IgD-negative memory B cell (primary cell): ENCODE measurements around the gene BRI3. TPM values are rescaled to one million over a fixed set of nuclear protein-coding genes. Genes with fewer than 3 reads are reported as not detected.
"Not testable (repeated sequence)": the region's sequence is repeated elsewhere in the genome, so short reads cannot be mapped to it uniquely, and the experiment has no call there.

ENCODE experiments used
- H3K27ac Mint-ChIP-seq, 3 donors: one replicate each; pipeline ENCODE4 v1.8.0; 2020 to 2022; ENCODE audit warnings: mild to moderate bottlenecking in 3 of 3, mixed read lengths in 3 of 3, moderate library complexity in 1 of 3
- H3K27me3 Mint-ChIP-seq: one replicate; pipeline ENCODE4 v1.8.0; 2021; ENCODE audit warnings: mixed read lengths
- H3K36me3 Mint-ChIP-seq: one replicate; pipeline ENCODE4 v1.8.0; 2020; ENCODE audit warnings: mild to moderate bottlenecking, mixed read lengths
- H3K4me1 Mint-ChIP-seq, 3 donors: one replicate each; pipeline ENCODE4 v1.8.0; 2020 to 2022; ENCODE audit warnings: mixed read lengths in 3 of 3, mild to moderate bottlenecking in 1 of 3
- H3K4me3 Mint-ChIP-seq, 4 donors: one replicate each; pipeline ENCODE4 v1.8.0; 2020 to 2022; ENCODE audit warnings: mild to moderate bottlenecking in 4 of 4, mixed read lengths in 4 of 4, moderate library complexity in 3 of 4
- H3K9me3 Mint-ChIP-seq, 3 donors: one replicate each; pipeline ENCODE4 v1.8.0; 2020 to 2021; ENCODE audit warnings: mixed read lengths in 3 of 3, mild to moderate bottlenecking in 1 of 3
- polyA plus RNA-seq: library from polyadenylated mRNA; unstranded; fragments of 300-500 nt; fragmentation: Illumina TruSeq; gene quantifications from one replicate; pipeline ENCODE4 v1.2.3, GENCODE V29; 2021

The BRI3 gene
- polyA plus RNA-seq, 1 donor from 2014 or later: 16.6 TPM

GRCh38 chr7:98303906-98304305, 22.4 kb downstream of the BRI3 start:
- H3K27ac Mint-ChIP-seq: no peak overlapping the region

DNA sequence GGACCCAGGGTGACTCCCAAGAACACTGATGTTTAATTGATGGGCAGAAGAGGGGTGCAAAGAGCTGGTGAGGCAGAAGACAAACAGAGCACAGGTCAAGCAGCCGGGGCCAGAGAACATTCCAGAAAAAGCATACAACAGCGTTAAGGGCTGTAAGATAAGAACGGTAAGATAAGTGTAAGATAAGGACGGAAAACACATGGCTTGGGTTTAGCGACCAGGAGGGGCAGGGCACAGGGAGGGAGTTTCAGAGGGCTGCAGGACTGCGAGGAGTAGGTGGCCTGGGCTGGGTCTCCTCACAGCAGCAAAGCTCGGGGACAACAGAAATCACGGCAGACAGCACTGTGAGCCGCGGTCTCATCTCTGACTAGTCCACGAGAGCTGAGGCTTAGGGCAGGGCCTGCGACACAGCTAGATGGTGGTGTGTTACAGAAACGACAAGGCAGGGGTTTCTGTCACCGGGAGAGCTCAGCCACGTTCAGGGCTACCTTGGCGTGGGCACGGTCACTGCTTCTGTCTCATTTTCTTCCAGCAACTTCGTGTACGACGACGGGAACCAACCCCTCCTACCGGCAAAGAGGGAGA, 24.6 kb downstream of the BRI3 start:
- Mint-ChIP-seq H3K9me3 (no peaks in the 10 kb centered on the region), H3K36me3 (peaks cover 9% of the 10 kb centered on the region), H3K4me3 (no peak overlapping the region), H3K27me3 (peaks cover under 1% of the 10 kb centered on the region), H3K4me1 (peaks cover 0 to 1% (median 0%) of the 10 kb centered on the region in 3 donors), H3K27ac (no peak overlapping the region)

More at GRCh38 chr7:98303906-98304305, 22.4 kb downstream of the BRI3 start:
- H3K4me3 Mint-ChIP-seq: no peak overlapping the region
- peaks cover 11% of the 10 kb centered on the region for H3K36me3 Mint-ChIP-seq
- no peaks in the 10 kb centered on the region for H3K9me3 Mint-ChIP-seq
- H3K4me1 Mint-ChIP-seq: peaks cover 0 to 1% (median 0%) of the 10 kb centered on the region in 3 donors
- H3K27me3 Mint-ChIP-seq: no peaks in the 10 kb centered on the region

DNA sequence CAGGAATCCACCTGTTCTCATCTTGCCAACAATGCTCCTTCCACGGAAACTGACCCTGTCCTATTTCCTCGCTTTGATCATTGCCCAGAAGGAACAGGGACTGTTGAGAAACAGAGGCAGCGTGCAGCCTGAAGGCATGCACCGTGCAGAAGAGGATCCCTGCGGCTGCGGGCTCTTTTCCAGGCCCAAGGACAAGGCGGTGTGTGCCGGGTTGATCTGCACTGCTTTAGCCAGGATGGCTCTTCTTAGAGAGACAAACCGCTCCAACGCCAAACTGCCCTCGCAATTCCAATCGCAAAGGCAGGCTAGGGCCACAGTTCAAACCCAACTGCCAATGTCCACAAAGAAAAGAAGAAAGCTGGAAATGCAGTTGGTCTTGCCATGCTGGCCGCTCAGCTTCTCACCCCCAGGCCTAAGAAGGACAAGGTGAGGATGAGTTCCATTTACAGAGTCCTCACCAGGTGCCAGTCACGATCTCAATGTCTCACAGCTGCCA, 26.5 kb downstream of the BRI3 start:
- Mint-ChIP-seq H3K36me3 (peaks cover 9% of the 10 kb centered on the region), H3K27me3 (peaks cover 12% of the 10 kb centered on the region), H3K4me3 (no peak overlapping the region), H3K27ac (no peak overlapping the region), H3K9me3 (no peaks in the 10 kb centered on the region), H3K4me1 (peaks cover 0 to 1% (median 0%) of the 10 kb centered on the region in 3 donors)

DNA sequence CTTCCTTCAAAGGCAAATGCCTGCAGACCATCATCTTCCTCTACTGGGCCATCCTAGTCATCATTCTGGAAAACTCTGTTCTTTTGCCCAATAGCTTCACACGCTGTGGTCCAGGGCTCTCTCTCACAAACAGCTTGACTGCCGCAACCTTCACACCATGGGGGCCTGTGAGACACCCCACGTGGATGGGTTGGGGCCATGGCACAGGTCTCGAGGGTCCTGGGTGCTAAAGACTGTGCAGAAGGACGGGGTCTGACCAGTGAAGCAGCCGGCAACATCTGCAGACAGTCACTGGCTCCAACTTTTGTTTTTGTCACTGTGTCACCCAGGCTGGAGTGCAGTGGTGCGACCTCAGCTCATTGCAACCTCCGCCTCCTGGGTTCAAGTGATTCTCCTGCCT, 28.1 kb downstream of the BRI3 start:
- Mint-ChIP-seq H3K4me1 (peaks cover 4 to 5% (median 5%) of the 10 kb centered on the region in 3 donors), H3K27ac (no peak overlapping the region), H3K4me3 (no peak overlapping the region), H3K9me3 (no peaks in the 10 kb centered on the region), H3K27me3 (peaks cover 12% of the 10 kb centered on the region), H3K36me3 (peaks cover 5% of the 10 kb centered on the region)

DNA sequence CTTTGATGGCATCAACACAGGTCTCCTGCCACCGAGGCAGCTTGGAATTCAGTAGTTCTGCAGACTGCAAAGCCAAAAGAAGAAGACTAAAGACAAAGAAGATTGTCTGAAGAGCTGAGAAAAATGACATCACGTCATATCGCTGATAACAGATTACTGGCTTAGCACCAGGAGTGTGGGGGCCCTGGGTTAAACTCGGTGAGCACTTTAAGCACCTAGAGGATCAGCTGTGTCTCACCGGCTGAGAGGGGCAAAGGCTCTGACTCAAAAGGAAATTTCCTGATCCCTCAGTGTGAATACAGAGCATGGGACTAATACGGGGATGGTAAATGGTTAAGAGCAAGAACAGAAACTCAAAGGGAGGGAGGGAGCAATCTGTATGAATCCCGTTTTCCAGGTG, 30.7 kb downstream of the BRI3 start:
- H3K9me3 Mint-ChIP-seq: no peaks in the 10 kb centered on the region
- H3K36me3 Mint-ChIP-seq: no peaks in the 10 kb centered on the region
- H3K4me3 Mint-ChIP-seq: no peak overlapping the region
- H3K27ac Mint-ChIP-seq: peak overlapping the region in 1 of 3 donors; percentile 72
- peaks cover 21% of the 10 kb centered on the region for H3K27me3 Mint-ChIP-seq
- H3K4me1 Mint-ChIP-seq: peaks cover 10 to 13% (median 12%) of the 10 kb centered on the region in 3 donors

GRCh38 chr7:98314469-98314868, 33.0 kb downstream of the BRI3 start:
- Mint-ChIP-seq H3K4me3 (peak overlapping the region in 3 of 4 donors; percentile 22 to 86 (median 64)), H3K9me3 (peaks cover 0 to 2% (median 0%) of the 10 kb centered on the region in 3 donors), H3K4me1 (peaks cover 10 to 13% (median 12%) of the 10 kb centered on the region in 3 donors), H3K36me3 (no peaks in the 10 kb centered on the region), H3K27me3 (peaks cover 28% of the 10 kb centered on the region), H3K27ac (peak overlapping the region; percentile 75 to 97 (median 83))

GRCh38 chr7:98315318-98315993, 34.0 kb downstream of the BRI3 start:
- peak overlapping the region; percentile 75 to 97 (median 83) for H3K27ac Mint-ChIP-seq
- peaks cover 10 to 13% (median 12%) of the 10 kb centered on the region in 3 donors for H3K4me1 Mint-ChIP-seq
- peak overlapping the region in 2 of 4 donors; percentile 75 to 83 for H3K4me3 Mint-ChIP-seq

DNA sequence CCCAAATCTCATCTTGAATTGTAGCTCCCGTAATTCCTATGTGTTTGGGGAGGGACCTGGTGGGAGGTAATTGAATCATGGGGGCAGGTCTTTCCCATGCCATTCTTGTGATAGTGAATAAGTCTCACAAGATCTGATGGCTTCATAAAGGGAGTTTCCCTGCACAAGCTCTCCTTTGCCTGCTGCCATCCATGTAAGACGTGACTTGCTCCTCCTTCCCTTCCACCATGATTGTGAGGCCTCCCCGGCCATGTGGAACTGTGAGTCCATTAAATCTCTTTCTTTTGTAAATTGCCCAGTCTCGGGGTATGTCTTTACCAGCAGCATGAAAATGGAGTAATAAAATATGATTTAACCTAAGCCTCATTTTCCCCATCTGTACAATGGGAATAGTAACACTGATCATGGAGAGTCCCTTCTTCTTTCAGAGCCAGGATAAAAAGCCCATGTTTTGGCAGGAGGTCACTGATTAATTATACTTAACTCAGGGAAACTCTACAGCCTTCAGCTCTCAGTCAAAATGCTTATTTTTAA, 34.6 kb downstream of the BRI3 start:
- H3K36me3 Mint-ChIP-seq, H3K9me3 Mint-ChIP-seq: not testable (repeated sequence)
- H3K4me3 Mint-ChIP-seq: peak overlapping the region in 2 of 4 donors; percentile 29 to 83
- peaks cover 33% of the 10 kb centered on the region for H3K27me3 Mint-ChIP-seq
- H3K27ac Mint-ChIP-seq: peak overlapping the region in 1 of 3 donors; percentile 83
- peaks cover 10 to 13% (median 12%) of the 10 kb centered on the region in 3 donors for H3K4me1 Mint-ChIP-seq

More at GRCh38 chr7:98315318-98315993, 34.0 kb downstream of the BRI3 start:
- Mint-ChIP-seq H3K27me3 (peaks cover 31% of the 10 kb centered on the region), H3K36me3 (no peaks in the 10 kb centered on the region), H3K9me3 (peaks cover 0 to 2% (median 0%) of the 10 kb centered on the region in 3 donors)

GRCh38 chr7:98317366-98318040, 36.0 kb downstream of the BRI3 start:
- H3K4me1 Mint-ChIP-seq: peaks cover 10 to 13% (median 12%) of the 10 kb centered on the region in 3 donors
- peak overlapping the region in 1 of 3 donors; percentile 60 for H3K27ac Mint-ChIP-seq
- peaks cover 28% of the 10 kb centered on the region for H3K27me3 Mint-ChIP-seq
- no peaks in the 10 kb centered on the region for H3K36me3 Mint-ChIP-seq
- H3K9me3 Mint-ChIP-seq: peaks cover 0 to 2% (median 0%) of the 10 kb centered on the region in 3 donors
- no peak overlapping the region for H3K4me3 Mint-ChIP-seq

DNA sequence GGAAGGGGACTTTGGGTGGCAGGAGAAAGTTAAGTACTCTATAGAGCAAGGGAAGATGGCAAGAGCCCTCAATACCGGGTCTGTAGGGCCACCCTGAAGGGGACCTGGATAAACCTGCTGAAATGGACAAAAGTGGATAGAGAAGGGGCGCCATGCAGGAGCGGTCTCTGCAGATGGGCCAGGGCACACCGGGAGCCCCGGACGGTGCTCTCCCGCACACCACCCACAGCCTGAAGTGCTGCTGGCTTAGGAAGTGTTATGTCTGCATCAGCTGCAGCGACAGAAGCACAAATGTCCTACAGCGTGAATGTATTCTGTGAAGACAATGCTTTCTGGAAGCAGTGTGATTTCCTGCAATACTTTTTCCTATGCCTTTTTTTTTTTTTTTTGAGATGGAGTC, 37.7 kb downstream of the BRI3 start:
- H3K4me3 Mint-ChIP-seq: peak overlapping the region in 1 of 4 donors; percentile 20
- peaks cover 39% of the 10 kb centered on the region for H3K27me3 Mint-ChIP-seq
- no peaks in the 10 kb centered on the region for H3K36me3 Mint-ChIP-seq
- H3K4me1 Mint-ChIP-seq: peaks cover 10 to 13% (median 11%) of the 10 kb centered on the region in 3 donors
- peaks cover 0 to 2% (median 0%) of the 10 kb centered on the region in 3 donors for H3K9me3 Mint-ChIP-seq
- H3K27ac Mint-ChIP-seq: no peak overlapping the region

DNA sequence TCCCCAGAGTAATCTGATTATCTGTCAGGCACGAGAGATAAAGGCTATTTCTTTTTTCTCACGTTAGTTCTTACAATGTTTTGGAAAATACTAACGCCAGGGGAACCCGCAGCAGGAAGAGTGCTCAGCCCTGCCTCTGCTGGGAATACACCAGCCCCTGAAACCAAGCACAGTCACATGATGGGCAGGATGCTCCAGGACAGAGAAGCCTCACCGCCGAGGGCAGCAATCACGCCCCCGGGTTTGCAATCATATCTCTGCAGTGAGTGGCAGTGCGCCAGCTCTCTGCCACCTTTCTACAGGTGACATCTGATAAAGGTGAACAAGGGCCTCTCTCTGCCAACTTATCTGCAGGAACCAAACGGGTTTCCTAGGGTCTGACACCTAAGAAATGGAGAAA, 39.8 kb downstream of the BRI3 start:
- Mint-ChIP-seq H3K27ac (no peak overlapping the region), H3K27me3 (peaks cover 32% of the 10 kb centered on the region), H3K4me1 (no peaks in the 10 kb centered on the region), H3K9me3 (peaks cover 0 to 2% (median 0%) of the 10 kb centered on the region in 3 donors), H3K36me3 (no peaks in the 10 kb centered on the region), H3K4me3 (no peak overlapping the region)

GRCh38 chr7:98322331-98323270, 41.1 kb downstream of the BRI3 start:
- H3K9me3 Mint-ChIP-seq: peaks cover 0 to 2% (median 0%) of the 10 kb centered on the region in 3 donors
- H3K4me3 Mint-ChIP-seq: no peak overlapping the region
- H3K36me3 Mint-ChIP-seq: no peaks in the 10 kb centered on the region
- H3K27me3 Mint-ChIP-seq: peaks cover 29% of the 10 kb centered on the region
- H3K27ac Mint-ChIP-seq: no peak overlapping the region
- H3K4me1 Mint-ChIP-seq: no peaks in the 10 kb centered on the region

GRCh38 chr7:98323597-98324322, 42.3 kb downstream of the BRI3 start:
- no peaks in the 10 kb centered on the region for H3K36me3 Mint-ChIP-seq
- no peaks in the 10 kb centered on the region for H3K4me1 Mint-ChIP-seq
- peaks cover 25% of the 10 kb centered on the region for H3K27me3 Mint-ChIP-seq
- peak overlapping the region in 2 of 4 donors; percentile 21 to 70 for H3K4me3 Mint-ChIP-seq
- H3K9me3 Mint-ChIP-seq: no peaks in the 10 kb centered on the region
- no peak overlapping the region for H3K27ac Mint-ChIP-seq
